Mammary epithelial cell (primary cell): ENCODE results near the gene GRM4.

Experiments used
- CTCF ChIP-seq, 2 donors: IDR thresholded peaks in 1 of 2; conservative IDR thresholded peaks in 1 of 2; 2 replicates each; pipeline ENCODE4 v1.5.1; 2011 to 2012; ENCODE audit warnings: inconsistent platforms in 2 of 2, low read length in 2 of 2, mild to moderate bottlenecking in 2 of 2, control low read depth in 1 of 2, low read depth in 1 of 2; ENCODE audit not compliant: insufficient read depth in 1 of 2; ENCODE audit errors: extremely low read depth in 1 of 2
- EZH2 ChIP-seq: IDR thresholded peaks from 2 replicates; pipeline ENCODE4 v1.6.1; 2012; ENCODE audit warnings: low read length, inconsistent platforms, borderline replicate concordance

GRCh38 chr6:33977606-33978411 lies 168.1 kb downstream of the GRM4 start:
- TF ChIP-seq CTCF (conservative IDR thresholded peaks at IDR 0.05 in 1 of 2, IDR thresholded peaks at IDR 0.05 in 1 of 2; ENCODE audit: extremely low read depth in 1 of 2, insufficient read depth in 1 of 2, low read depth in 1 of 2, low read length in 2 of 2) (no peak), EZH2 (no peak)
